IMR-90 (cell line): Measurements from ENCODE around the gene NHSL1. TPM values are rescaled to one million over a fixed set of nuclear protein-coding genes. Genes with fewer than 3 reads are reported as not detected.

Source experiments
- ATAC-seq: fragments of 200-7000 bp; cut with Tn5 transposase; 2 replicates; pipeline ENCODE4 v1.9.1; 2020; ENCODE audit warnings: low read depth, mild to moderate bottlenecking, moderate library complexity
- BruUV-seq: library from RNA; stranded (reverse); fragments of 400-500 nt; replicated peaks from 2 replicates; lab custom pipeline; 2021; lab: Mats Ljungman, UMichigan
- CTCF ChIA-PET: fragments of 300-600 bp; formaldehyde crosslinking; extraction: SDS; loops from one replicate; lab custom pipeline; 2021; ENCODE audit warnings: antibody characterized with exemption; lab: Yijun Ruan, JAX
- POLR2A ChIA-PET: fragments of 300-600 bp; sonication (Branson Sonifier 250); formaldehyde crosslinking; loops from one replicate; lab custom pipeline; 2022; ENCODE audit warnings: antibody characterized with exemption; ENCODE audit not compliant: unreplicated experiment; lab: Charles Lee
- DNase-seq: peaks from one replicate; pipeline ENCODE4 v3.0.0; 2013
- H2AFZ ChIP-seq: replicated peaks from 2 replicates; pipeline ENCODE3; 2013; ENCODE audit warnings: low read length, mild to moderate bottlenecking; ENCODE audit not compliant: poor library complexity
- H2AK5ac ChIP-seq: 2 replicates; pipeline ENCODE4 v1.6.1; 2013; ENCODE audit warnings: low read depth, low read length, inconsistent platforms
- H2AK9ac ChIP-seq: replicated peaks from 2 replicates; pipeline ENCODE3; 2013; ENCODE audit warnings: mild to moderate bottlenecking, low read depth, low read length, moderate library complexity; ENCODE audit not compliant: poor library complexity
- H2BK120ac ChIP-seq: 2 replicates; pipeline ENCODE4 v1.6.1; 2013; ENCODE audit warnings: low read depth, low read length, inconsistent platforms
- H2BK15ac ChIP-seq: 3 replicates; pipeline ENCODE4 v1.6.1; 2013; ENCODE audit warnings: low read depth, low read length, inconsistent platforms
- H2BK20ac ChIP-seq: 2 replicates; pipeline ENCODE4 v1.6.1; 2013; ENCODE audit warnings: low read depth, mild to moderate bottlenecking, inconsistent platforms, low read length, moderate library complexity
- H2BK5ac ChIP-seq: 2 replicates; pipeline ENCODE4 v1.6.1; 2013; ENCODE audit warnings: mild to moderate bottlenecking, low read depth, low read length, inconsistent platforms; ENCODE audit not compliant: poor library complexity, severe bottlenecking
- H3K14ac ChIP-seq: replicated peaks from 2 replicates; pipeline ENCODE4 v1.6.1; 2013; ENCODE audit warnings: low read depth, low read length, inconsistent platforms
- H3K18ac ChIP-seq: 2 replicates; pipeline ENCODE4 v1.6.1; 2013; ENCODE audit warnings: low read depth, low read length, control low read depth
- H3K23ac ChIP-seq: 2 replicates; pipeline ENCODE4 v1.6.1; 2013; ENCODE audit warnings: low read depth, low read length, inconsistent platforms
- H3K27ac ChIP-seq: 2 replicates; pipeline ENCODE4 v1.5.1; 2013; ENCODE audit warnings: mild to moderate bottlenecking, control low read depth, low read length; ENCODE audit not compliant: insufficient read depth
- H3K27me3 ChIP-seq: 2 replicates; pipeline ENCODE4 v1.6.1; 2013; ENCODE audit warnings: low read length; ENCODE audit not compliant: control insufficient read depth, insufficient read depth
- H3K36me3 ChIP-seq: 2 replicates; pipeline ENCODE4 v1.6.1; 2013; ENCODE audit warnings: low read length, mixed read lengths; ENCODE audit not compliant: control insufficient read depth, insufficient read depth
- H3K4ac ChIP-seq: 2 replicates; pipeline ENCODE4 v1.6.1; 2013; ENCODE audit warnings: low read depth, low read length, inconsistent platforms
- H3K4me1 ChIP-seq: 2 replicates; pipeline ENCODE4 v1.6.1; 2013; ENCODE audit warnings: low read length, mixed read lengths; ENCODE audit not compliant: control insufficient read depth, insufficient read depth
- H3K4me2 ChIP-seq: 2 replicates; pipeline ENCODE4 v1.6.1; 2013; ENCODE audit warnings: low read depth, mild to moderate bottlenecking, control low read depth, low read length, moderate library complexity
- H3K4me3 ChIP-seq: 2 replicates; pipeline ENCODE4 v1.5.1; 2013; ENCODE audit warnings: low read depth, mild to moderate bottlenecking, control low read depth, low read length, moderate library complexity; ENCODE audit not compliant: insufficient read depth
- H3K56ac ChIP-seq: 2 replicates; pipeline ENCODE4 v1.6.1; 2013; ENCODE audit warnings: low read length, inconsistent platforms; ENCODE audit not compliant: insufficient read depth; ENCODE audit errors: extremely low read depth
- H3K79me1 ChIP-seq, 2 experiments: 2 replicates each; pipeline ENCODE4 v1.6.1; 2013; ENCODE audit warnings: low read length in 2 of 2, inconsistent platforms in 1 of 2, low read depth in 1 of 2
- H3K9ac ChIP-seq: 2 replicates; pipeline ENCODE4 v1.6.1; 2013; ENCODE audit warnings: low read depth, low read length, control low read depth
- H3K9me1 ChIP-seq: 2 replicates; pipeline ENCODE4 v1.6.1; 2013; ENCODE audit warnings: low read length, inconsistent platforms; ENCODE audit not compliant: insufficient read depth
- H3K9me3 ChIP-seq: 2 replicates; pipeline ENCODE4 v1.6.1; 2013; ENCODE audit warnings: low read length; ENCODE audit not compliant: control insufficient read depth, insufficient read depth
- H4K20me1 ChIP-seq: 2 replicates; pipeline ENCODE4 v1.6.1; 2013; ENCODE audit warnings: low read length, inconsistent platforms; ENCODE audit not compliant: insufficient read depth
- H4K5ac ChIP-seq: 2 replicates; pipeline ENCODE4 v1.6.1; 2013; ENCODE audit warnings: mild to moderate bottlenecking, low read depth, low read length, control low read depth
- H4K8ac ChIP-seq, 2 experiments: 2 replicates each; pipeline ENCODE4 v1.6.1; 2013; ENCODE audit warnings: low read depth in 2 of 2, low read length in 2 of 2, control low read depth in 1 of 2, inconsistent platforms in 1 of 2
- H4K91ac ChIP-seq: 2 replicates; pipeline ENCODE4 v1.6.1; 2013; ENCODE audit warnings: low read depth, low read length, inconsistent platforms; ENCODE audit not compliant: insufficient read depth
- BHLHE40 ChIP-seq: fragments of 150-350 bp; IDR thresholded peaks from 2 replicates; pipeline ENCODE4 v1.6.1; 2016; ENCODE audit warnings: mild to moderate bottlenecking, low read depth, low read length
- CEBPB ChIP-seq: IDR thresholded peaks from 2 replicates; pipeline ENCODE4 v1.6.1; 2012; ENCODE audit warnings: low read depth, low read length, improper control_type of control experiment
- CHD1 ChIP-seq: IDR thresholded peaks from 2 replicates; pipeline ENCODE4 v1.6.1; 2012; ENCODE audit warnings: low read depth, low read length, improper control_type of control experiment
- CTCF ChIP-seq: conservative IDR thresholded peaks from 2 replicates; pipeline ENCODE4 v1.5.1; 2012; ENCODE audit warnings: mild to moderate bottlenecking, low read depth, low read length, improper control_type of control experiment
- ELK1 ChIP-seq: fragments of 150-350 bp; IDR thresholded peaks from 2 replicates; pipeline ENCODE4 v1.6.1; 2016; ENCODE audit warnings: low read depth, mild to moderate bottlenecking, low read length, moderate library complexity, borderline replicate concordance
- FOS ChIP-seq: fragments of 150-350 bp; IDR thresholded peaks from 2 replicates; pipeline ENCODE4 v1.6.1; 2016; ENCODE audit warnings: low read depth, low read length
- MAFK ChIP-seq: IDR thresholded peaks from 2 replicates; pipeline ENCODE4 v1.6.1; 2012; ENCODE audit warnings: low read depth, low read length, improper control_type of control experiment
- MAZ ChIP-seq: IDR thresholded peaks from 2 replicates; pipeline ENCODE4 v1.6.1; 2012; ENCODE audit warnings: low read depth, mild to moderate bottlenecking, low read length, improper control_type of control experiment, moderate library complexity, borderline replicate concordance
- MXI1 ChIP-seq: IDR thresholded peaks from 2 replicates; pipeline ENCODE4 v1.6.1; 2012; ENCODE audit warnings: low read depth, mild to moderate bottlenecking, low read length, moderate library complexity, borderline replicate concordance
- NFE2L2 ChIP-seq: fragments of 150-350 bp; IDR thresholded peaks from 2 replicates; pipeline ENCODE4 v1.6.1; 2016; ENCODE audit warnings: low read depth, mild to moderate bottlenecking, low read length
- POLR2A ChIP-seq: IDR thresholded peaks from 2 replicates; pipeline ENCODE4 v1.6.1; 2012; ENCODE audit warnings: mild to moderate bottlenecking, low read depth, low read length
- RAD21 ChIP-seq: IDR thresholded peaks from 2 replicates; pipeline ENCODE4 v1.6.1; 2012; ENCODE audit warnings: low read length, improper control_type of control experiment
- RCOR1 ChIP-seq: IDR thresholded peaks from 2 replicates; pipeline ENCODE4 v1.6.1; 2012; ENCODE audit warnings: mild to moderate bottlenecking, low read length, improper control_type of control experiment; ENCODE audit not compliant: insufficient replicate concordance
- RFX5 ChIP-seq: IDR thresholded peaks from 2 replicates; pipeline ENCODE4 v1.8.0; 2012; ENCODE audit warnings: low read depth, mild to moderate bottlenecking, low read length, moderate library complexity
- SMC3 ChIP-seq: fragments of 150-350 bp; IDR thresholded peaks from 2 replicates; pipeline ENCODE4 v1.6.1; 2016; ENCODE audit warnings: low read depth, mild to moderate bottlenecking, antibody characterized with exemption, low read length, moderate library complexity
- WGBS, 2 experiments: methylation state at CpG; one replicate each; pipeline versions ENCODE4 v1.1.5 to v1.1.7; 2013; ENCODE audit warnings: missing lambda C conversion rate in 2 of 2; ENCODE audit not compliant: insufficient read length in 1 of 2; ENCODE audit errors: extremely low coverage in 2 of 2; 5-methylcytosine and 5-hydroxymethylcytosine counted together
- dilution Hi-C: fragments of 300-500 bp; cut with HindIII; formaldehyde crosslinking; loops from one replicate; pipeline ENCODE4 v1.14.3; 2018; ENCODE audit warnings: low sequenced_read_pairs; ENCODE audit not compliant: unreplicated experiment
- in situ Hi-C: fragments of 300-500 bp; cut with MboI; formaldehyde crosslinking; loops from 3 replicates; pipeline ENCODE4 v1.14.3; 2019; ENCODE audit warnings: low sequenced_read_pairs, inconsistent platforms, mixed read lengths
- intact Hi-C: fragments of 100-400 bp; cut with micrococcal nuclease; formaldehyde crosslinking; loops from 2 replicates; pipeline ENCODE4 v1.10.0; 2022
- polyA plus RNA-seq, 3 experiments: library from polyadenylated mRNA; depleted of rRNA; stranded (reverse); fragments of >200 nt; gene quantifications; 2 replicates each; pipeline ENCODE4 v1.2.3, GENCODE V29; 2012; ENCODE audit warnings: low replicate concordance in 1 of 3
- total RNA-seq: library from RNA; depleted of rRNA; stranded (reverse); fragments of >200 nt; gene quantifications from 2 replicates; pipeline ENCODE4 v1.2.3, GENCODE V29; 2012
- TF ChIP-seq, protein P1 (sequence below): fragments of 150-350 bp; IDR thresholded peaks from 2 replicates; pipeline ENCODE4 v1.6.1; 2017; ENCODE audit warnings: mild to moderate bottlenecking, antibody characterized with exemption, low read length, low read depth

Gene NHSL1
- total and polyA plus RNA-seq, 2 of the 4 experiments (the other 2 are of a cell fraction): 5.6 to 7.2 TPM

DNA sequence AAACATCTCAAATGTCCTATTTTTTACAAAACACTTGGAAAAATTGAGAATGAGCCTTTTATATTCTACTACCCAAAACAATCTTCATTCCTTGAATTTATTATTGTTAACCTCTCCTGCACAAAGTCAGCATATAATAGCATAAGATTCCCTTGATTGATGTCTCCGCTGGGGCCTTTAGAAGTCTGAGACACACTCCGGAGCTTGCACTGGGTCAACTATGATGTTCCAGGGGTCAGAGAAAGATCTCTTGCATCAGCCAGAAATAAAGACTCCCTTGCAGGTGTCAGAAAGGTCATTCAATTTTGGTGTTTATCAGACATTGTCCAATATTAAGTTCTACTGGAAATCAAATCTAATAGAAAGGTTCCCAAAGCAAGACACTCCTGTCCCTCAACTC lies 29.7 kb upstream of the NHSL1 start:
- in situ Hi-C loops (no loop called here), intact Hi-C loops (no loop called here), dilution Hi-C loops (no loop called here)
- Histone ChIP-seq H3K14ac (no peak overlapping the region), H2AK5ac (no peak overlapping the region), H2BK5ac (no peak overlapping the region), H3K4me1 (peaks cover 2% of the 10 kb centered on the region; the same call in 1 of the 2 replicates), H3K4ac (no peak overlapping the region), H3K9me3 (no peaks in the 10 kb centered on the region), H2BK15ac (no peak overlapping the region), H3K79me1 (peaks cover 29 to 30% of the 10 kb centered on the region in 2 experiments), H3K4me2 (no peak overlapping the region), H4K5ac (no peak overlapping the region), H3K18ac (no peak overlapping the region), H2AFZ (no peak overlapping the region), H3K27me3 (no peaks in the 10 kb centered on the region), H3K56ac (no peak overlapping the region), H2BK20ac (no peak overlapping the region), H3K27ac (no peak overlapping the region), H2AK9ac (no peak overlapping the region), H3K4me3 (no peak overlapping the region), H2BK120ac (no peak overlapping the region), H3K9ac (no peak overlapping the region), H3K9me1 (no peaks in the 10 kb centered on the region; the same call in 1 of the 2 replicates), H4K91ac (no peak overlapping the region), H3K36me3 (no peaks in the 10 kb centered on the region), H3K23ac (no peak overlapping the region), H4K20me1 (no peaks in the 10 kb centered on the region), H4K8ac (no peak overlapping the region)
- DNase-seq (no peak), ATAC-seq (no peak)
- ChIA-PET POLR2A (no interaction called here), CTCF (no interaction called here)
- WGBS, 2 experiments: no CpG with 5 or more reads among the region's 2 CpGs
- TF ChIP-seq RCOR1 (no peak), ELK1 (no peak), RFX5 (no peak), SMC3 (no peak), CTCF (no peak), POLR2A (no peak), BHLHE40 (no peak), MAZ (no peak), FOS (no peak), NFE2L2 (no peak), CEBPB (no peak), CHD1 (no peak), MXI1 (no peak), RAD21 (no peak), MAFK (no peak)
- TF ChIP-seq, protein P1, sequence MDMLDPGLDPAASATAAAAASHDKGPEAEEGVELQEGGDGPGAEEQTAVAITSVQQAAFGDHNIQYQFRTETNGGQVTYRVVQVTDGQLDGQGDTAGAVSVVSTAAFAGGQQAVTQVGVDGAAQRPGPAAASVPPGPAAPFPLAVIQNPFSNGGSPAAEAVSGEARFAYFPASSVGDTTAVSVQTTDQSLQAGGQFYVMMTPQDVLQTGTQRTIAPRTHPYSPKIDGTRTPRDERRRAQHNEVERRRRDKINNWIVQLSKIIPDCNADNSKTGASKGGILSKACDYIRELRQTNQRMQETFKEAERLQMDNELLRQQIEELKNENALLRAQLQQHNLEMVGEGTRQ: no peak
- no TSS peak for BruUV-seq
